ENCODE measurements around the gene CLIP4. TPM values are rescaled to one million over a fixed set of nuclear protein-coding genes. Genes with fewer than 3 reads are reported as not detected.

The CLIP4 gene
- total and polyA plus RNA-seq, 10 of the 15 experiments (the other 5 are each of a cell fraction or from before 2014, with no cell fraction given) = 5.5 to 34.9 (median 16.8) TPM

GRCh38 chr2:29186817-29187216 lies 71.6 kb downstream of the CLIP4 start:
- FAIRE-seq (no peak), ATAC-seq (no peak), DNase-seq (ENCODE audit: low read depth, low spot score) (no peak)
- Histone ChIP-seq H4K20me1 (ENCODE audit: control insufficient read depth, insufficient read depth) (no peaks in the 10 kb centered on the region), H2AFZ (ENCODE audit: control insufficient read depth, low read depth, low read length) (no peak overlapping the region), H3K36me3 (ENCODE audit: control insufficient read depth in 2 of 2, insufficient read depth in 2 of 2, low read length in 1 of 2) (peaks cover 0 to 2% of the 10 kb centered on the region in 2 experiments; a peak in 1 of 4 replicates), H3K4me2 (ENCODE audit: control insufficient read depth, insufficient read depth) (no peak overlapping the region), H3K4me3 (no peak overlapping the region), H3K27me3 (replicated peaks in 1 of 2; ENCODE audit: control insufficient read depth in 2 of 2, insufficient read depth in 2 of 2, low read length in 1 of 2) (no peaks in the 10 kb centered on the region), H3K9ac (ENCODE audit: control insufficient read depth, insufficient read depth, low read length) (no peak overlapping the region), H3K27ac (ENCODE audit: control insufficient read depth, insufficient read depth) (no peak overlapping the region), H3K79me2 (ENCODE audit: control insufficient read depth, insufficient read depth, low read length) (no peaks in the 10 kb centered on the region), H3K4me1 (ENCODE audit: control insufficient read depth, insufficient read depth, low read length) (no peaks in the 10 kb centered on the region; the same call in 1 of the 2 replicates), H3K9me3 (replicated peaks; ENCODE audit: control insufficient read depth, insufficient read depth, low read length) (peaks cover 3% of the 10 kb centered on the region; the same call in 2 of the 3 replicates)
- TF ChIP-seq CREM (IDR thresholded peaks at IDR 0.05; ENCODE audit: low read depth) (no peak), SUPT20H (IDR thresholded peaks at IDR 0.05; ENCODE audit: borderline replicate concordance, control insufficient read depth, low read depth, low read length) (no peak), NFYA (IDR thresholded peaks at IDR 0.05; ENCODE audit: borderline replicate concordance, low read depth, low read length) (no peak), CBX5 (IDR thresholded peaks at IDR 0.05; ENCODE audit: low read depth) (no peak), NKRF (conservative IDR thresholded peaks at IDR 0.05) (no peak), IKZF2 (IDR thresholded peaks at IDR 0.05) (no peak), PAX5 (IDR thresholded peaks at IDR 0.05; ENCODE audit: borderline replicate concordance, low read depth, low read length) (no peak), ZBTB11 (CRISPR knock-in tag; IDR thresholded peaks at IDR 0.05) (no peak), EED (IDR thresholded peaks at IDR 0.05; ENCODE audit: low read depth) (no peak), ZNF207 (IDR thresholded peaks at IDR 0.05; ENCODE audit: borderline replicate concordance) (no peak), ZBTB4 (CRISPR knock-in tag; IDR thresholded peaks at IDR 0.05) (no peak), RAD21 (IDR thresholded peaks at IDR 0.05; ENCODE audit: insufficient read depth, low read depth, low read length) (no peak), POLR2AphosphoS5 (IDR thresholded peaks at IDR 0.05; ENCODE audit: low read length) (no peak), ZZZ3 (IDR thresholded peaks at IDR 0.05; ENCODE audit: control insufficient read depth, insufficient read length, low read depth) (no peak), HCFC1 (IDR thresholded peaks at IDR 0.05; ENCODE audit: low read length) (no peak), TARDBP (IDR thresholded peaks at IDR 0.05; ENCODE audit: borderline replicate concordance) (no peak), KAT2A (conservative IDR thresholded peaks at IDR 0.05; ENCODE audit: control insufficient read depth, low read depth, low read length) (no peak), SREBF2 (IDR thresholded peaks at IDR 0.05; ENCODE audit: low read length) (no peak)
- RAD21 ChIA-PET (ENCODE audit: unreplicated experiment) = no interaction called here
- POLR2A ChIA-PET = no interaction called here
- in situ Hi-C loops (cut with MboI) (no loop called here), intact Hi-C loops (cut with micrococcal nuclease; ENCODE audit: unreplicated experiment) (no loop called here)
- 100% methylated on average over 1 of the region's 1 CpG for WGBS (ENCODE audit: insufficient coverage, insufficient replicate concordance, low lambda C conversion rate, missing lambda C conversion rate)
- SMC1A ChIA-PET (ENCODE audit: uncharacterized antibody, unreplicated experiment) = interaction anchor here (0.7 to 0.8 kb wide), 2 partner anchors 58 to 565 kb away, joined by 3 read pairs; no protein-coding TSS in a partner anchor
- CTCF ChIA-PET = interaction anchor here (1.4 kb wide), 1 partner anchor 71 kb away, joined by 3 read pairs; no protein-coding TSS in a partner anchor
- BruUV-seq (replicated peaks) = no TSS peak

All from GM12878 (cell line).